Upper lobe of left lung (tissue), 4 donors: ENCODE results near the gene TCEAL3.

ENCODE experiments used
- CTCF ChIP-seq, 6 experiments: fragments of 450-650 bp in 4 of 6; fragments of 200-600 bp in 2 of 6; sonication (generic) in 2 of 6; IDR thresholded peaks; one replicate each; pipeline ENCODE4 v1.5.1; 2016 to 2019; ENCODE audit warnings: antibody characterized with exemption in 6 of 6
- POLR2A ChIP-seq, 4 donors: fragments of 450-650 bp; IDR thresholded peaks; one replicate each; pipeline ENCODE4 v1.5.1; 2016 to 2017; ENCODE audit warnings: antibody characterized with exemption in 4 of 4, mild to moderate bottlenecking in 2 of 4

DNA sequence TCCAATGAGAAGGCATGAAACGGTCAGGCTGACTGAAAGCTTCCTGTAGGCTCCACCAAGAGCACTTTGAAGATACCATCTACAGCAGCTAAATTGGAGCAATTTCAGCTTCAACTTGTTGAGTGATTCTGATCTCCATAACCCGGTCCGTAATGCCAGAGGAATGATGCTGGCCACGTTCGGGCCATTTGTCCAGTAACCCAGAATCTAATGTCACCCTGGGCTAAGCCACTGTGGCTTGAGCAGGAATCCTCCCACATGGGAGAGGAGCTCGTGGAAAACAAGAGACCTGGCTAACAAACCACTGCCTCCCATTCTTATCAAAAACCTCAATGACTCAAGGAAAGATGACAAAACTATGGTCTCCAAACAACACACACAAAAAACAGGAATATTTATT lies 36.6 kb upstream of the TCEAL3 start:
- no peak for TF ChIP-seq CTCF (IDR thresholded peaks at IDR 0.05)
- TF ChIP-seq POLR2A (IDR thresholded peaks at IDR 0.05), result no peak
